Epithelial cell of proximal tubule (primary cell): Measurements from ENCODE around the gene SIRPB2. TPM values are rescaled to one million over a fixed set of nuclear protein-coding genes. Genes with fewer than 3 reads are reported as not detected.

ENCODE experiments used
- DNase-seq: peaks from one replicate; pipeline ENCODE4 v3.0.0-alpha.2; 2011; ENCODE audit warnings: low read depth
- H3K4me3 ChIP-seq: 2 replicates; pipeline ENCODE4 v1.5.1; 2011; ENCODE audit warnings: low read depth, mild to moderate bottlenecking, low read length
- total RNA-seq: library from RNA; depleted of rRNA; stranded (reverse); fragments of >200 nt; gene quantifications from 2 replicates; pipeline ENCODE4 v1.2.3, GENCODE V29; 2015
- TF ChIP-seq, protein P1 (sequence below): conservative IDR thresholded peaks from 2 replicates; pipeline ENCODE4 v1.5.1; 2012; ENCODE audit warnings: low read depth, mild to moderate bottlenecking, low read length

SIRPB2 gene
- total RNA-seq, 1 donor from 2014 or later: 0.29 TPM

DNA sequence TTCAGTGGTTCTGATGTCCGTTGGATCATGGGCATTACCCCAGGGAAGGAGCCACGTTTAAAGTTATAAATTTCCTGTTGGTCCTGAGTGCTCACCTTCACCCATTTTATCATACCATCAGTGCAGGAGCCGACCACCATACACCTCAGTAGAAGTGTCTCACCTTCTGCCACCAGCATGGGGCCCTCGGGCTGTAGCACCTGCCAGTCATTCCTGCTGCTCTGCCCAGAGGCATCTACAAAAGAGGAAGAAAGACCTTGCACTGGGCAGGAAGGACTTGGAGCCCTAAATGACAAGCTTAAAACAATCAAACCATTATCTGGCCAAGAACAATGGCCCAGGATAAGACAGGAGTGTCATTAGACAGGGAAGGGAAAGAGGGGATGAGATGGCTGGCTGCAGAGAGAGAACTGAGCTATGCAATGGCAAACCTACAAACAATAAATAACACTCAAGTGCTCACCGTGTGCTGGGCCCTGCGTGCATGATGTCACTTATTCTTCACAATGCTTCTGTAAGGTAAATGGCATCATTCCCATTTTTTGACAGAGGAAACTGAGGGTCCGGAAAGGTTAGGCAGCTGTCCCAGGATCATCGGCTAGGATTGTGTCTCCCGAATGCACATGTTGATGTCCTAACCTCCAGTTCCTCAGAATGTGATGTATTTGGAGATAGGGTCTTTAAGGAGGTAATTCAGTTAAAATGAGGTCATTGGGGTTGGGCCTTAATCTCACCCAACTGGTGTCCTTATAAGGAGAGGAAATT is 11.2 kb downstream of the SIRPB2 start:
- TF ChIP-seq, protein P1, sequence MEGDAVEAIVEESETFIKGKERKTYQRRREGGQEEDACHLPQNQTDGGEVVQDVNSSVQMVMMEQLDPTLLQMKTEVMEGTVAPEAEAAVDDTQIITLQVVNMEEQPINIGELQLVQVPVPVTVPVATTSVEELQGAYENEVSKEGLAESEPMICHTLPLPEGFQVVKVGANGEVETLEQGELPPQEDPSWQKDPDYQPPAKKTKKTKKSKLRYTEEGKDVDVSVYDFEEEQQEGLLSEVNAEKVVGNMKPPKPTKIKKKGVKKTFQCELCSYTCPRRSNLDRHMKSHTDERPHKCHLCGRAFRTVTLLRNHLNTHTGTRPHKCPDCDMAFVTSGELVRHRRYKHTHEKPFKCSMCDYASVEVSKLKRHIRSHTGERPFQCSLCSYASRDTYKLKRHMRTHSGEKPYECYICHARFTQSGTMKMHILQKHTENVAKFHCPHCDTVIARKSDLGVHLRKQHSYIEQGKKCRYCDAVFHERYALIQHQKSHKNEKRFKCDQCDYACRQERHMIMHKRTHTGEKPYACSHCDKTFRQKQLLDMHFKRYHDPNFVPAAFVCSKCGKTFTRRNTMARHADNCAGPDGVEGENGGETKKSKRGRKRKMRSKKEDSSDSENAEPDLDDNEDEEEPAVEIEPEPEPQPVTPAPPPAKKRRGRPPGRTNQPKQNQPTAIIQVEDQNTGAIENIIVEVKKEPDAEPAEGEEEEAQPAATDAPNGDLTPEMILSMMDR: no peak
- DNase-seq: no peak
- no peak overlapping the region for H3K4me3 ChIP-seq

DNA sequence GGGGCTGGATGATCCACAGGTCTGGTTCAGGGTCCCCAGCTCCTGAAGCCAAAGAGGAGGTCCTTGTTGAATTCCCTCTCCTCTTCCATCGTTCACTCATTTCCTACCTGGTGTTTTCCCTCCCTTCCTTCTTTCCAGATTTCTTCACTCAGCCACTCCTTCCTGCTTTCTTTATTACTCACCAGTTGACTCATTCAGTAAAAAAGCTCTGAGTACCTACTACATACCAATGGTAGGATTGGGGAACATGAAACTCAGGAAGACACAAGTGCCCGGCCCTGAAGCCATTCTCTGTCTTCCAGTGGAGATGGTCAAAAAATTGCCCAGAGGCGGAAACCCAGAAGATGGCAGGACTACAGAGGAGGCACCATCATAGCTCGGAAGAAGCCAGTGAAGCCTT is 12.7 kb downstream of the SIRPB2 start:
- no peak overlapping the region for H3K4me3 ChIP-seq
- TF ChIP-seq, protein P1: no peak
- peak; percentile 42 for DNase-seq

DNA sequence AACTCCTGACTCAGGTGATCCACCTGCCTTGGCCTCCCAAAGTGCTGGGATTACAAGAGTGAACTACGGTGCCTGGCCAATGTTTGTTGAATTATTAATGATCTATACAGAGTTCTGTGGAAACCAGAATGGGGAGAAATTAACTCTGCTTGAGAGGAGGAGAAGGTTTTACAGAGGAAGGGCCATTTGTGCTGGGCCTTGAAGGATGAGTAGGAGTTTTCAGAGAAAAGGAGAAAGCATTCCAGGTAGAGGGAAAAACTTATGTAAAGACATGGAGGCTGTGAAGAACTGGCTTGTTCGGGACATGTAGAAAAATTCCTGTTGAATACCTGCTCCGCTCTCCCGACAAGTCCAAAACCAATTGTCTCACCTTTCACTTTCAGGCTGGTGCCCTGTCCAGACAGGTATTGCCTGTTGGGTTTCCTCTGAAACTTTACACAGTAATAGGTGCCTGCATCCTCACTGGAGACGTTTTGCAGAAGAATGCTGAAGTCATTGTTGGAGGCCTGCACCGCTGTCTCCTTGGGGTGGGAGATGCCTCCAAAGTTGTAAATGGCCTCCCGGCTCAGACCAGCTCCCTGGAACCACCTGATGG is 13.2 kb downstream of the SIRPB2 start:
- no peak for DNase-seq
- no peak overlapping the region for H3K4me3 ChIP-seq

DNA sequence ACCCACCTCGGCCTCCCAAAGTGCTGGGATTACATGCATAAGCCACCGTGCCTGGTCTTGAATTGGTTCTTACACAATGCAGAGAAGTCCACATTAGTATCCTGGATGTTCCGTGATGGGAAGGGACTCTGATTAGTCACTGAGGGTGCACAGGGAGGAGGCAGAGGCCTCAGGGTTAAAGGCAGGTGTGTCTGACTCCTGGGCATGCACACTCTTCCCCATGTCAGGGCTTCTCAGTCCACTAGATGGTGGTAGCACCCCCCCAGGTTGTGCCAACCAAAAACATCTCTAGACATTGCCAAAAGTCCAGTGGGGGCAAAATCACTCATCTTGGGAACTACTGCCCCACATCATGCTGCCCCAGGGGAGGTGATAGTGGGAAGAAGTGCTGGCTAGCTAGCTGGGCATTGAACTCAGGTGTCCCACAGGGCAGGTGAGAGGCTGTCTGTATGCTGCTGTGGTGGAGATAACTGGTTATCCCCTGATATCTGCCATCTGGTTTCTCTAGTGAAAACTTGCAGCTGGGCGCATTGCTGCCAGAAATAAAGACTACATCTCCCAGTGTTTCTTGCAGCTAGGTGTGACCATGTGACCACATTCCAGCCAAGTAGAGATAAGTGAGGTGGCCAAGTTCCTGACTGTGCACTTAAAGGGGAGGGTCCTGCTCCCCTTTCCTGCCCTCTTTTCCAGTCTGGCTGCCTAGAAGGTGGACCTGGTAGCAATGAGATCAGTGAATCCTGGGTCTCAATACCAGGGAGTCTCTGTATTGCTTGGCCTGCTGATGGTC is 16.2 kb downstream of the SIRPB2 start:
- H3K4me3 ChIP-seq: no peak overlapping the region
- no peak for DNase-seq
- TF ChIP-seq, protein P1: peak; percentile 66

More for the DNA sequence above, 13.2 kb downstream of the SIRPB2 start:
- TF ChIP-seq, protein P1: no peak

DNA sequence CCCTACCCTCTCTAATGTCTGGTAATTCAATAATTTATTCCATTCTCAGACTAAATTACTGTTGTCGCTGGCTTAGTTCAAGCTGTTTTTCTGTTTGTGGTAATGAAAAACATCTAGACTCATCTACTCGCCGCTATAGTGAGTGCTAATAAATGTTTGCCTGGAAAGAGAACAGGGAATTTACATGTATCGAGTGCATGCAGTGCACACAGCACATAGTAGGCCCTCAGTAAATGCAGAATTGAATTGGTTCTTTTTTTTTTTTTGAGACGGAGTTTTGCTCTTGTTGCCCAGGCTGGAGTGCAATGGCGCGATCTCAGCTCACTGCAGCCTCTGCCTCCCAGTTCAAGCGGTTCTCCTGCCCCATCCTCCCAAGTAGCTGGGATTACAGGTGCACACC is 16.9 kb downstream of the SIRPB2 start:
- TF ChIP-seq, protein P1: no peak
- no peak for DNase-seq
- H3K4me3 ChIP-seq: no peak overlapping the region

DNA sequence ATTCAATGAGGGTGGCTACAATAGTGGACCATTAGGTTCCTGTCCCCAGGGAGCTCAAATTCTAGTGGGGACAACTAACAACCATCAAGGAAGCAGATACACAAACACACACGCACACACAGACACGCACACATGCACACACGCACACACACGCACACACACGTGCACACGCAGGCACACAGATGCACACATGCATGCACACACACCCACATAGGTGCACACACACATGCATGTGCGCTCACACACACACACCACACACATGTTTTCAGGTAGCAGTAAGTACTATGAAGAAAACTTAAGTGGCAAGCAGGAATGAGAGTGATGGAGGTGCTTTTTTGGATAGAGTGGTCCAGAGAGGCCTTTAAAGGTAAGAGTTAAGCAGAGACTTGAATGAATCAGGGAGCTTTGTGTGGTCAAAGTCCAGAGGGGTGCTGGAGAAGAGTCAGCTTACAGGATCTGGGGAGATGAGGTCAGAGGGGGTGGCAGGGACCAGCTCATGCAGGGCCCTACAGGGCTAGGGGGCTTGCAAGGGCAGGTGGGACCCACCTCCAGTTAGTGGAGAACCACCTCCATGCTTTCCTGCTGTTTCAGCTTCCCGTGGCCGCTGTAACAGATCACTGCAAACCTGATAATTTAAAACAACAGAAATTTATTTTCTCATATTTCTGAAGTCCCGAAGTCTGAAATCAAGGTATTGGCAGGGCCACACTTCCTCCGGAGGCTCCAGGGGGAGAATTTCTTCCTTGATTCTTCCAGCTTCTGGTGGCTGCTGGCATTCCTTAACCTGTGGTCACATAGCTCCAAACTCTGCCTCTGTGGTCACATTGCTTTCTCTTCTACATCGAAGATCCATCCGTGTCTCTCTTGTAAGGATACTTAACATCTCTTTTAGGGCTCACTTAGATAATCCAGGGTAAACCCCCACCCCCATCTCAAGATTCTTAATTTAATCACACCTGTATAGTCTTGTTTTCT is 17.7 kb downstream of the SIRPB2 start:
- H3K4me3 ChIP-seq: no peak overlapping the region
- TF ChIP-seq, protein P1: no peak
- no peak for DNase-seq
